22Rv1 (cell line): ENCODE measurements around the gene TRIM26.

Experiments used
- H3K27ac ChIP-seq: fragments of 450-650 bp; 2 replicates; pipeline ENCODE4 v1.5.1; 2017
- ZFX ChIP-seq: fragments of 450-650 bp; IDR thresholded peaks from 2 replicates; pipeline ENCODE4 v1.6.1; 2017; ENCODE audit warnings: antibody characterized with exemption, borderline replicate concordance
- TF ChIP-seq, protein P1 (sequence below): fragments of 450-650 bp; IDR thresholded peaks from 2 replicates; pipeline ENCODE4 v1.5.1; 2017; ENCODE audit warnings: mild to moderate bottlenecking

The TRIM26 gene

GRCh38 chr6:30160785-30161531, 52.2 kb downstream of the TRIM26 start, which contains the start of gene TRIM10:
TSS of gene TRIM10 (minus strand) at chr6:30161211. CDS start at chr6:30160858, 353 bp downstream.
- TF ChIP-seq, protein P1, sequence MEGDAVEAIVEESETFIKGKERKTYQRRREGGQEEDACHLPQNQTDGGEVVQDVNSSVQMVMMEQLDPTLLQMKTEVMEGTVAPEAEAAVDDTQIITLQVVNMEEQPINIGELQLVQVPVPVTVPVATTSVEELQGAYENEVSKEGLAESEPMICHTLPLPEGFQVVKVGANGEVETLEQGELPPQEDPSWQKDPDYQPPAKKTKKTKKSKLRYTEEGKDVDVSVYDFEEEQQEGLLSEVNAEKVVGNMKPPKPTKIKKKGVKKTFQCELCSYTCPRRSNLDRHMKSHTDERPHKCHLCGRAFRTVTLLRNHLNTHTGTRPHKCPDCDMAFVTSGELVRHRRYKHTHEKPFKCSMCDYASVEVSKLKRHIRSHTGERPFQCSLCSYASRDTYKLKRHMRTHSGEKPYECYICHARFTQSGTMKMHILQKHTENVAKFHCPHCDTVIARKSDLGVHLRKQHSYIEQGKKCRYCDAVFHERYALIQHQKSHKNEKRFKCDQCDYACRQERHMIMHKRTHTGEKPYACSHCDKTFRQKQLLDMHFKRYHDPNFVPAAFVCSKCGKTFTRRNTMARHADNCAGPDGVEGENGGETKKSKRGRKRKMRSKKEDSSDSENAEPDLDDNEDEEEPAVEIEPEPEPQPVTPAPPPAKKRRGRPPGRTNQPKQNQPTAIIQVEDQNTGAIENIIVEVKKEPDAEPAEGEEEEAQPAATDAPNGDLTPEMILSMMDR = no peak
- no peak for TF ChIP-seq ZFX
- no peak within 1 kb of the TSS for H3K27ac ChIP-seq

- no peak overlapping the region for H3K27ac ChIP-seq
- TF ChIP-seq, protein P1 = no peak
- no peak for TF ChIP-seq ZFX
Measured at GRCh38 chr6:30160008-30160784, 53.0 kb downstream of the TRIM26 start.

- TF ChIP-seq, protein P1 = no peak
- TF ChIP-seq ZFX = no peak
- no peak overlapping the region for H3K27ac ChIP-seq
Measured at GRCh38 chr6:30158475-30159040, 54.6 kb downstream of the TRIM26 start.

DNA sequence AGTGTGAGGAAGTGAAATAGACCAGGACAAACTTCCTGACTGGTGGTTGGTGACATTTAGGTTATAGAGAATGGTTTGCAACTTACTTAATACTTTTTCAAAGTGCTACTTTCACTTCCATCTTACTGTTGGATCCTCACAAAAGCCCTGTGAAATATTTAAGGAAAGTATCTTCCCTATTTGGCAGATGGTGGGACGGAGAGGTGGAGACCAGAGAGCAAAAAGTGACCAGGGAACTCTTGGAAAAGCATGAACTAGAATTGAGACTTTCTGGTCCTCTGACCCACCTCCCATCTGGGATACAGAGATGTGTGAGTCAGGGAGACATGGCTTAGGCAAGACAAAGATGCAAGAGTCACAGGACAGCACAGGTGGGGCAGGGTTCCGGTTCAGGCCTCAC, 55.2 kb downstream of the TRIM26 start:
- no peak overlapping the region for H3K27ac ChIP-seq
- TF ChIP-seq, protein P1 = no peak
- TF ChIP-seq ZFX = no peak

DNA sequence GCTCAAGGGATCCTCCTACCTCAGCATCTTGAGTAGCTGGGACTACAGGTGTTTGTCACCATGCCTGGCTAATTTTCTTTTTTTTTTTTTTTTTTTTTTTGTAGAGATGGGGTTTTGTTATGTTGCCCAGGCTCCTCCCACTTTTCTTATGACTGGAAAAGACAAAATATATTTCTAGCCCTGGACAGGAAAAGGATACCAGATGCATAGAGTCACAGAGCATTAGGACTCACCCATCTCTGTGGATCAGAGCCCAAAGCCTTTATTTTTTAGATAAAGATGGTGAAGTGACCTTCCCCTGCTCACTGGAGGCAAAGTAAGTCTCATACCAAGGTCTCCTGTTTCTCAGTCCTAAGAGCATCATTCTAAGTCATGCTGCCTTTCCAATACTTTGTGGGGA, 55.6 kb downstream of the TRIM26 start:
- no peak overlapping the region for H3K27ac ChIP-seq
- no peak for TF ChIP-seq ZFX
- TF ChIP-seq, protein P1 = no peak

- no peak overlapping the region for H3K27ac ChIP-seq
- TF ChIP-seq, protein P1 = no peak
- no peak for TF ChIP-seq ZFX
Measured at GRCh38 chr6:30156774-30157173, 56.4 kb downstream of the TRIM26 start.
